Body of pancreas (tissue), 4 donors: ENCODE measurements around the gene COL4A2. TPM values are rescaled to one million over a fixed set of nuclear protein-coding genes. Genes with fewer than 3 reads are reported as not detected.

ENCODE experiments used
- ATAC-seq: fragments of 150-250 bp; one replicate; pipeline ENCODE4 v1.9.1; 2016
- DNase-seq, 4 donors: peaks; one replicate each; pipeline ENCODE4 v3.0.0-alpha.2; 2019
- H3K27ac ChIP-seq, 4 donors: fragments of 200-600 bp; sonication (generic); 1 replicate in 3 of 4; 2 replicates in 1 of 4; pipeline versions ENCODE4 v1.5.1 to v1.6.1; 2016 to 2019; ENCODE audit warnings: mild to moderate bottlenecking in 1 of 4, mixed read lengths in 1 of 4, moderate library complexity in 1 of 4
- H3K27me3 ChIP-seq, 2 donors: fragments of 200-600 bp; sonication (generic); one replicate each; pipeline ENCODE4 v1.6.0; 2016; ENCODE audit warnings: mild to moderate bottlenecking in 1 of 2
- H3K36me3 ChIP-seq, 2 donors: fragments of 200-600 bp; sonication (generic); replicated peaks in 1 of 2; 2 replicates each; pipeline ENCODE4 v1.5.1; 2016; ENCODE audit warnings: low read depth in 2 of 2; ENCODE audit not compliant: insufficient read depth in 1 of 2
- H3K4me1 ChIP-seq: fragments of 200-600 bp; sonication (generic); one replicate; pipeline ENCODE4 v1.6.0; 2016
- H3K4me3 ChIP-seq, 2 donors: fragments of 200-600 bp; sonication (generic); 1 replicate in 1 of 2; 2 replicates in 1 of 2; pipeline ENCODE4 v1.5.1; 2016 to 2019
- H3K9me3 ChIP-seq, 3 donors: fragments of 200-600 bp; sonication (generic); 1 replicate in 2 of 3; 2 replicates in 1 of 3; pipeline ENCODE4 v1.5.1; 2016
- POLR2A ChIP-seq, 3 donors: fragments of 450-650 bp; IDR thresholded peaks; one replicate each; pipeline ENCODE4 v1.6.1; 2016; ENCODE audit warnings: antibody characterized with exemption in 3 of 3, mild to moderate bottlenecking in 2 of 3
- WGBS, 2 donors: methylation state at CpG; one replicate each; pipeline ENCODE4 v1.1.5; 2017; 5-methylcytosine and 5-hydroxymethylcytosine counted together
- intact Hi-C: fragments of 100-400 bp; cut with DNase I; formaldehyde crosslinking; loops from one replicate; pipeline ENCODE4 v1.15.1; 2023
- total RNA-seq, 2 donors: library from RNA; depleted of rRNA; stranded (reverse); fragments of >200 nt; gene quantifications; one replicate each; pipeline ENCODE4 v1.1.0, GENCODE V29; 2016
- TF ChIP-seq, protein P1 (sequence below), 7 experiments: fragments of 450-650 bp in 4 of 7; fragments of 200-600 bp in 3 of 7; sonication (generic) in 3 of 7; IDR thresholded peaks; one replicate each; pipeline ENCODE4 v1.5.1; 2016 to 2019; ENCODE audit warnings: antibody characterized with exemption in 7 of 7

Gene COL4A2
- total RNA-seq, 2 donors from 2014 or later = 69.3 to 230 TPM

DNA sequence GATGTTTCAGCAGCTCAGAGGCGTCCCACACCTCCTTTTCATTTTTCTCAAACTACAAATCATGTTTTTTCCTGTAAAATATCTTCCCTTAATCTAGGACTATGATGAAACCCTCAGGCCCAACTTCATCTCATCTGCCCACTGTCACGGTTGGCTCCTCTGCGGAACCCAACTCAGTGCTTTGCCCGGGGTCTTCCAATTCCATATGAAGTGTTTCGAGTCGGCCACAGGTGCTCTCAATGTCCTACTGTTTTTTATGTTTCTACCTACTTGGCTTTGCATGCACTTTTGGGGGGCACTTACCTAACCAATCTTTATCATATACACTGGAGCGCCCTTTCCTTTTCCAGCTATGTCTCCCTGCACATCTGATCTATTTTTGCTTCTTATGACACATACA, 28.2 kb upstream of the COL4A2 start:
- WGBS, 2 donors = 81 to 83% methylated on average over 7 of the region's 7 CpGs
- no peak for TF ChIP-seq POLR2A (IDR thresholded peaks at IDR 0.05)
- TF ChIP-seq, protein P1, sequence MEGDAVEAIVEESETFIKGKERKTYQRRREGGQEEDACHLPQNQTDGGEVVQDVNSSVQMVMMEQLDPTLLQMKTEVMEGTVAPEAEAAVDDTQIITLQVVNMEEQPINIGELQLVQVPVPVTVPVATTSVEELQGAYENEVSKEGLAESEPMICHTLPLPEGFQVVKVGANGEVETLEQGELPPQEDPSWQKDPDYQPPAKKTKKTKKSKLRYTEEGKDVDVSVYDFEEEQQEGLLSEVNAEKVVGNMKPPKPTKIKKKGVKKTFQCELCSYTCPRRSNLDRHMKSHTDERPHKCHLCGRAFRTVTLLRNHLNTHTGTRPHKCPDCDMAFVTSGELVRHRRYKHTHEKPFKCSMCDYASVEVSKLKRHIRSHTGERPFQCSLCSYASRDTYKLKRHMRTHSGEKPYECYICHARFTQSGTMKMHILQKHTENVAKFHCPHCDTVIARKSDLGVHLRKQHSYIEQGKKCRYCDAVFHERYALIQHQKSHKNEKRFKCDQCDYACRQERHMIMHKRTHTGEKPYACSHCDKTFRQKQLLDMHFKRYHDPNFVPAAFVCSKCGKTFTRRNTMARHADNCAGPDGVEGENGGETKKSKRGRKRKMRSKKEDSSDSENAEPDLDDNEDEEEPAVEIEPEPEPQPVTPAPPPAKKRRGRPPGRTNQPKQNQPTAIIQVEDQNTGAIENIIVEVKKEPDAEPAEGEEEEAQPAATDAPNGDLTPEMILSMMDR (IDR thresholded peaks at IDR 0.05) = no peak
- H3K36me3 ChIP-seq = no peaks in the 10 kb centered on the region
- H3K4me3 ChIP-seq = no peak overlapping the region
- intact Hi-C loops = no loop called here
- no peak for DNase-seq
- no peaks in the 10 kb centered on the region for H3K9me3 ChIP-seq
- H3K27ac ChIP-seq = no peak overlapping the region
- no peak for ATAC-seq
- peaks cover 6% of the 10 kb centered on the region for H3K4me1 ChIP-seq
- no peaks in the 10 kb centered on the region for H3K27me3 ChIP-seq

DNA sequence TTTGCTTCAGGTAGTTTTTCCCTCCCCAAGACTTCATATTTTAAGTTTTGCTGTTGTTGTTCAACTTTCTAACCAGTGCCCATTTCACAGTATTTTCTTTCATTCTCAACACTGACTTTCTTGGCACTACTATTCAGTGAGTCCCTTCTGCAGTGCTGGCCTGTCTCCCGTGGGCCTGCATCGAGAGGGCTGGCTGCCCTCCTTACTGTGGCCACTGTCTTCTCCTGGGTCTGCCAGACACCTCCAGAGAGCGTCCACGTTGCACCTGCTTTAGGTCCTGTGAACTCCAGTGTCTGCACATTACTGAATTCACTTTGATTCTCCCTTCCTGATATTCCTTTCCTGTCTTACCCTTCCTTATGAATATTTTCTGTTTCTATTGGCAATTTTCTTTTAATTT, 27.4 kb upstream of the COL4A2 start:
- intact Hi-C loops = no loop called here
- no peaks in the 10 kb centered on the region for H3K36me3 ChIP-seq
- H3K4me3 ChIP-seq = no peak overlapping the region
- peaks cover 15% of the 10 kb centered on the region for H3K4me1 ChIP-seq
- no peaks in the 10 kb centered on the region for H3K27me3 ChIP-seq
- no peak for TF ChIP-seq POLR2A (IDR thresholded peaks at IDR 0.05)
- TF ChIP-seq, protein P1 (IDR thresholded peaks at IDR 0.05) = no peak
- ATAC-seq (no peak), DNase-seq (peak in 1 of 4 donors; percentile 2)
- H3K9me3 ChIP-seq = no peaks in the 10 kb centered on the region
- no peak overlapping the region for H3K27ac ChIP-seq
- WGBS, 2 donors = 79 to 81% methylated on average over 4 of the region's 4 CpGs

DNA sequence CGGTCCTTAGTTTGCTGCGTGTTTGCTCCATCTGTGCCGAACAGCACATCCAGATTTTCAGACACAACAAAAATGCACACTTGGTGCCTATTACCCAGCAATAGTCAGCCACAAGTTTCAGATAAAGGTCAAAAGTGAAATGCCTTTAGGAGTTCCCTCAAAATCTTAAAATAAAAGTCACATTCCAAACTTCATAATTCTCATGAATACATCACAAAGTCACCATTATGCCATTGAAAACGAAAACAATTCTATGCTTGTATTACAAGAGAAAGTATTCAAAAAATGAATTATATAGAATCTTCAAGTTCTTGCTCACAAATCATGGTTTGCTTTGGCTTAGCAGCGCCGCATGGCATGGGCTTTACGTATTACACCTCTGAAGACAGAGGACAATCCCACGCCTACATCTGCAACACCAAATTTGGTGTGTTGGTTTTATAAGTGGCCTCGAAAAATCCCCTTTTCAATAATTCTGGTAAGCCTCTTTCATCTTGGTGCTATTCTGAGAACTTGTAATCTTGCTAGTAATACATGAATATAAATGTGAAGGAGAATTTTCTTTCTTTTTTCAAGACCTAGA, 26.8 kb upstream of the COL4A2 start:
- Histone ChIP-seq H3K4me3 (no peak overlapping the region), H3K9me3 (no peaks in the 10 kb centered on the region), H3K27me3 (no peaks in the 10 kb centered on the region), H3K4me1 (peaks cover 19% of the 10 kb centered on the region), H3K36me3 (no peaks in the 10 kb centered on the region), H3K27ac (no peak overlapping the region)
- intact Hi-C loops = no loop called here
- DNase-seq (peak in 1 of 4 donors; percentile 2), ATAC-seq (no peak)
- no peak for TF ChIP-seq POLR2A (IDR thresholded peaks at IDR 0.05)
- TF ChIP-seq, protein P1 (IDR thresholded peaks at IDR 0.05) = no peak
- 76 to 78% methylated on average over 9 of the region's 9 CpGs for WGBS, 2 donors

DNA sequence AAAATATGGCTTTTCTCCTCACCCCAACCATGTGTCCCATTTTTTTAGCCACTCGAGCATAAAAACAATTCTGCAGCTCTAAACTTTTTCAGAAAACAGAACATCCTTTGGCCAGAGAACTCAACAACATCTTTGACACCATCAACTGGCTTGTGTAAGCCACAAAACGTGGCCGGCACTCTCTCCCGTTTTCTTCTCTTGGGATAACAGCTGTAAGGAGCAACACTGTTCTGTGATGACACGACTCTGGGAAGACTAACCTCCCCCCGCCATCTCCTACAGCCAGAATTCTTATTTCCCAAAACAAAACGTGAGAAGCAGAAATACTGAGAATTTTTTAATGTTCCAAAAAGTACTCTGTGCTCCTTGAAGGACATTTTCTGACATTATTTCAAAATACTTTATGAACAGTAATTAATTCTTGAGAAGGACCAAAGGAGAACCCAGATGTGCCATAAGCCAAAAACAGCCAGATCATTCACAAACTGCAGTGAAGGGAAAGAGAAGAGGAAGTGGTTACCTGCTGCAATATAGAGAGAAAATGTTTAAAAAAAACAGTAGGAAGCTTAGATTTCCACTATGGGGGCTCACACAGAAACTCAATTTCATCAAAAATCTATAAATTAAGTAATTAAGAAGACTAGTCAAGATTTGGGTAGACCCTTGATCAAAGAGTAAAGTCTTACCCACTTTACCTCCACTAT, 25.9 kb upstream of the COL4A2 start:
- TF ChIP-seq POLR2A (IDR thresholded peaks at IDR 0.05) = no peak
- TF ChIP-seq, protein P1 (IDR thresholded peaks at IDR 0.05) = no peak
- Histone ChIP-seq H3K27ac (no peak overlapping the region), H3K4me1 (peaks cover 28% of the 10 kb centered on the region), H3K36me3 (no peaks in the 10 kb centered on the region), H3K9me3 (no peaks in the 10 kb centered on the region), H3K27me3 (no peaks in the 10 kb centered on the region), H3K4me3 (no peak overlapping the region)
- ATAC-seq = no peak
- peak in 2 of 4 donors; percentile 29 to 34 for DNase-seq
- intact Hi-C loops = no loop called here
- 59 to 67% methylated on average over 7 of the region's 7 CpGs for WGBS, 2 donors

DNA sequence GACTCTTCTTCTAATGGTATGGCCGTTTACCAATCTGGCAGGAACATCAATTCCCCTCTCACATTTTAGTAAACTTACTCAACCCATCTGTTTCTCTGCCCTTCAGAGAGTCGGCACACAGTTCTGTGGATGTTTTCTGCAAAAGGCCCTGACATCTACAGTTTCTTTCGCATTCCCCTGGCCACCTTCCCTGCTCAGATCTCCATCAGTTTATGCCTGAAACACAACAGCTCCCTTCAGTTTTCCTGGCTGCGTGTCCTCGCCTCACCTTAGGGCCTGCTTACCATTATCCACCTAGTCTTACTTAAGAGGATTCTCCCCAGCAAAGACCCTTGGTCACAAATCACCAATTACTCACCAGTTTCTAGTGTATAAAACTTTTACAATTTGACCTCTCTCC, 25.3 kb upstream of the COL4A2 start:
- DNase-seq (no peak), ATAC-seq (no peak)
- Histone ChIP-seq H3K4me3 (no peak overlapping the region), H3K27ac (peak overlapping the region in 1 of 4 donors; percentile 27), H3K27me3 (no peaks in the 10 kb centered on the region), H3K9me3 (no peaks in the 10 kb centered on the region), H3K36me3 (no peaks in the 10 kb centered on the region), H3K4me1 (peaks cover 29% of the 10 kb centered on the region)
- TF ChIP-seq, protein P1 (IDR thresholded peaks at IDR 0.05) = no peak
- no peak for TF ChIP-seq POLR2A (IDR thresholded peaks at IDR 0.05)
- 85 to 86% methylated on average over 5 of the region's 5 CpGs for WGBS, 2 donors
- intact Hi-C loops = no loop called here
